Measurements from ENCODE around the gene PMPCA.

PMPCA gene

GRCh38 chr9:136433849-136434579 is 23.6 kb downstream of the PMPCA start:
- Histone ChIP-seq H3K27ac (ENCODE audit: low read length) (no peak overlapping the region), H3K4me3 (ENCODE audit: low read length) (no peak overlapping the region), H3K9ac (ENCODE audit: low read length) (no peak overlapping the region), H3K9me3 (ENCODE audit: control insufficient read depth, low read depth, low read length) (no peaks in the 10 kb centered on the region), H3K27me3 (ENCODE audit: control insufficient read depth, insufficient read depth, low read length) (peaks cover 3% of the 10 kb centered on the region), H3K4me1 (ENCODE audit: control insufficient read depth, low read depth, low read length) (no peaks in the 10 kb centered on the region), H3K36me3 (ENCODE audit: control insufficient read depth, low read depth, low read length) (peaks cover 4% of the 10 kb centered on the region)

GRCh38 chr9:136434580-136435169 is 24.2 kb downstream of the PMPCA start:
- no peaks in the 10 kb centered on the region for H3K9me3 ChIP-seq (ENCODE audit: control insufficient read depth, low read depth, low read length)
- no peak overlapping the region for H3K4me3 ChIP-seq (ENCODE audit: low read length)
- H3K27me3 ChIP-seq (ENCODE audit: control insufficient read depth, insufficient read depth, low read length) = peaks cover 3% of the 10 kb centered on the region
- H3K4me1 ChIP-seq (ENCODE audit: control insufficient read depth, low read depth, low read length) = no peaks in the 10 kb centered on the region
- no peaks in the 10 kb centered on the region for H3K36me3 ChIP-seq (ENCODE audit: control insufficient read depth, low read depth, low read length)
- H3K9ac ChIP-seq (ENCODE audit: low read length) = no peak overlapping the region
- no peak overlapping the region for H3K27ac ChIP-seq (ENCODE audit: low read length)

- Histone ChIP-seq H3K27me3 (ENCODE audit: control insufficient read depth, insufficient read depth, low read length) (peaks cover 3% of the 10 kb centered on the region), H3K36me3 (ENCODE audit: control insufficient read depth, low read depth, low read length) (peaks cover 5% of the 10 kb centered on the region), H3K9ac (ENCODE audit: low read length) (no peak overlapping the region), H3K9me3 (ENCODE audit: control insufficient read depth, low read depth, low read length) (no peaks in the 10 kb centered on the region), H3K4me1 (ENCODE audit: control insufficient read depth, low read depth, low read length) (no peaks in the 10 kb centered on the region), H3K27ac (ENCODE audit: low read length) (no peak overlapping the region), H3K4me3 (ENCODE audit: low read length) (no peak overlapping the region)
Observed at GRCh38 chr9:136436055-136436634, 25.7 kb downstream of the PMPCA start.

- Histone ChIP-seq H3K9ac (ENCODE audit: low read length) (no peak overlapping the region), H3K4me3 (ENCODE audit: low read length) (no peak overlapping the region), H3K9me3 (ENCODE audit: control insufficient read depth, low read depth, low read length) (no peaks in the 10 kb centered on the region), H3K36me3 (ENCODE audit: control insufficient read depth, low read depth, low read length) (peaks cover 17% of the 10 kb centered on the region), H3K4me1 (ENCODE audit: control insufficient read depth, low read depth, low read length) (no peaks in the 10 kb centered on the region), H3K27ac (ENCODE audit: low read length) (no peak overlapping the region), H3K27me3 (ENCODE audit: control insufficient read depth, insufficient read depth, low read length) (peaks cover 3% of the 10 kb centered on the region)
Observed at GRCh38 chr9:136437430-136437829, 27.0 kb downstream of the PMPCA start.

GRCh38 chr9:136437839-136438547 is 27.5 kb downstream of the PMPCA start:
- no peaks in the 10 kb centered on the region for H3K4me1 ChIP-seq (ENCODE audit: control insufficient read depth, low read depth, low read length)
- H3K27ac ChIP-seq (ENCODE audit: low read length) = no peak overlapping the region

GRCh38 chr9:136438548-136439480 is 28.4 kb downstream of the PMPCA start:
- H3K9me3 ChIP-seq (ENCODE audit: control insufficient read depth, low read depth, low read length) = no peaks in the 10 kb centered on the region
- H3K4me1 ChIP-seq (ENCODE audit: control insufficient read depth, low read depth, low read length) = no peaks in the 10 kb centered on the region
- peaks cover 29% of the 10 kb centered on the region for H3K36me3 ChIP-seq (ENCODE audit: control insufficient read depth, low read depth, low read length)

More at GRCh38 chr9:136437839-136438547, 27.5 kb downstream of the PMPCA start:
- H3K4me3 ChIP-seq (ENCODE audit: low read length) = peak overlapping the region; percentile 78
- peaks cover 3% of the 10 kb centered on the region for H3K27me3 ChIP-seq (ENCODE audit: control insufficient read depth, insufficient read depth, low read length)
- no peaks in the 10 kb centered on the region for H3K9me3 ChIP-seq (ENCODE audit: control insufficient read depth, low read depth, low read length)
- peaks cover 23% of the 10 kb centered on the region for H3K36me3 ChIP-seq (ENCODE audit: control insufficient read depth, low read depth, low read length)
- H3K9ac ChIP-seq (ENCODE audit: low read length) = peak overlapping the region; percentile 67

GRCh38 chr9:136439481-136440408 is 29.3 kb downstream of the PMPCA start, which contains the start of gene INPP5E:
Gene INPP5E (minus strand): TSS chr9:136439845. CDS start chr9:136439419, 426 bp downstream.
- Histone ChIP-seq H3K27ac (ENCODE audit: low read length) (no peak within 1 kb of the TSS), H3K27me3 (ENCODE audit: control insufficient read depth, insufficient read depth, low read length) (peaks cover 3% of the 10 kb centered on the region), H3K36me3 (ENCODE audit: control insufficient read depth, low read depth, low read length) (peaks cover 38% of the 10 kb centered on the region), H3K4me3 (ENCODE audit: low read length) (peak within 1 kb of the TSS; percentile 78), H3K4me1 (ENCODE audit: control insufficient read depth, low read depth, low read length) (no peaks in the 10 kb centered on the region), H3K9ac (ENCODE audit: low read length) (peak within 1 kb of the TSS; percentile 67), H3K9me3 (ENCODE audit: control insufficient read depth, low read depth, low read length) (no peaks in the 10 kb centered on the region)

More at GRCh38 chr9:136438548-136439480, 28.4 kb downstream of the PMPCA start:
- no peak overlapping the region for H3K27ac ChIP-seq (ENCODE audit: low read length)
- peaks cover 3% of the 10 kb centered on the region for H3K27me3 ChIP-seq (ENCODE audit: control insufficient read depth, insufficient read depth, low read length)
- peak overlapping the region; percentile 67 for H3K9ac ChIP-seq (ENCODE audit: low read length)
- peak overlapping the region; percentile 78 for H3K4me3 ChIP-seq (ENCODE audit: low read length)

GRCh38 chr9:136441191-136441680 is 30.8 kb downstream of the PMPCA start:
- Histone ChIP-seq H3K9ac (ENCODE audit: low read length) (no peak overlapping the region), H3K27me3 (ENCODE audit: control insufficient read depth, insufficient read depth, low read length) (peaks cover 3% of the 10 kb centered on the region), H3K9me3 (ENCODE audit: control insufficient read depth, low read depth, low read length) (no peaks in the 10 kb centered on the region), H3K27ac (ENCODE audit: low read length) (no peak overlapping the region), H3K4me1 (ENCODE audit: control insufficient read depth, low read depth, low read length) (no peaks in the 10 kb centered on the region), H3K36me3 (ENCODE audit: control insufficient read depth, low read depth, low read length) (peaks cover 50% of the 10 kb centered on the region), H3K4me3 (ENCODE audit: low read length) (no peak overlapping the region)

- no peak overlapping the region for H3K27ac ChIP-seq (ENCODE audit: low read length)
- H3K36me3 ChIP-seq (ENCODE audit: control insufficient read depth, low read depth, low read length) = peaks cover 54% of the 10 kb centered on the region
- H3K27me3 ChIP-seq (ENCODE audit: control insufficient read depth, insufficient read depth, low read length) = peaks cover 3% of the 10 kb centered on the region
- no peaks in the 10 kb centered on the region for H3K9me3 ChIP-seq (ENCODE audit: control insufficient read depth, low read depth, low read length)
- H3K9ac ChIP-seq (ENCODE audit: low read length) = no peak overlapping the region
- H3K4me1 ChIP-seq (ENCODE audit: control insufficient read depth, low read depth, low read length) = no peaks in the 10 kb centered on the region
- no peak overlapping the region for H3K4me3 ChIP-seq (ENCODE audit: low read length)
Observed at GRCh38 chr9:136441681-136442245, 31.3 kb downstream of the PMPCA start.

GRCh38 chr9:136442265-136442664 is 31.8 kb downstream of the PMPCA start:
- Histone ChIP-seq H3K4me3 (ENCODE audit: low read length) (no peak overlapping the region), H3K9me3 (ENCODE audit: control insufficient read depth, low read depth, low read length) (no peaks in the 10 kb centered on the region), H3K27me3 (ENCODE audit: control insufficient read depth, insufficient read depth, low read length) (peaks cover 3% of the 10 kb centered on the region), H3K9ac (ENCODE audit: low read length) (no peak overlapping the region), H3K4me1 (ENCODE audit: control insufficient read depth, low read depth, low read length) (no peaks in the 10 kb centered on the region), H3K27ac (ENCODE audit: low read length) (no peak overlapping the region), H3K36me3 (ENCODE audit: control insufficient read depth, low read depth, low read length) (peaks cover 59% of the 10 kb centered on the region)
